ENCODE measurements around the gene STARD3NL. TPM values are rescaled to one million over a fixed set of nuclear protein-coding genes. Genes with fewer than 3 reads are reported as not detected.
"Not testable (repeated sequence)": the region's sequence is repeated elsewhere in the genome, so short reads cannot be mapped to it uniquely, and the experiment has no call there.

The STARD3NL gene, protein sequence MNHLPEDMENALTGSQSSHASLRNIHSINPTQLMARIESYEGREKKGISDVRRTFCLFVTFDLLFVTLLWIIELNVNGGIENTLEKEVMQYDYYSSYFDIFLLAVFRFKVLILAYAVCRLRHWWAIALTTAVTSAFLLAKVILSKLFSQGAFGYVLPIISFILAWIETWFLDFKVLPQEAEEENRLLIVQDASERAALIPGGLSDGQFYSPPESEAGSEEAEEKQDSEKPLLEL
- 85.2 and 107 TPM in 2 replicates for total RNA-seq

DNA sequence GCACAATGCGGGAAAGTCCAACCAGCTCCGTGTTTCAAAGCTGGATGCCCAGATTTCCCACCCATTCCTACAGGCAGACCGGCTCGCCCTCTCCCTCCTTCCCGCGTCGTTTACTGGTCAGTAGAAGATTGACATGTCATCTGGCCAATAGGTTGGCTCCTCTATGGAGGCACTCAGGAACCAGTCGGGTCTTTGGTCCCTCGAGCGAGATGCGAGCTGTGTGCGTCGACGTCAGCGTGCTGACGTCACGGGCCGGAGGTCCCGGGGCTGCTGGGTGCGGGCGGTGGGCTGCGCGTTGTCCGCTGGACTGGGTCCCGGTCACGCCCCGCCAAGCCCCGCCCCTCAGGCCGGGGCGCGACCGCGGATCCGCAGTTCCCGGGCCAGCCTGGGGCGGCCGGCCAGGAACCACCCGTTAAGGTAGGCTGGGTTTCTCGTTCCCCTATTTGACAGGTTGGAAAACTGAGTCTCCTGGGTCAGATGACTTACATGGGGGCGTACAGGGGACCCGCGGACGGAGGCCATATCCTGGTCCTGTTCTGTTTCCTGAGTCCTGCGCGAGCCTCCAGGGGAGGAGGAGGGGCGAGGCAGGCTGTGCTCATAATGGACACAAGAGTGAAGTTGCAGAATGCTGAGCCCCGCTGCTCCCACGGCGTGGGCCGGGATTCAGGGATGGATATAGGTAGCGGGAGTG is at the start of gene STARD3NL:
Gene STARD3NL, plus strand, starts transcription at position 242 of the 691 bp plus-strand sequence. CDS start 29,260 bp downstream, outside the sequence.
- peak; percentile 100 for DNase-seq (ENCODE audit: low read depth in 2 of 2)

DNA sequence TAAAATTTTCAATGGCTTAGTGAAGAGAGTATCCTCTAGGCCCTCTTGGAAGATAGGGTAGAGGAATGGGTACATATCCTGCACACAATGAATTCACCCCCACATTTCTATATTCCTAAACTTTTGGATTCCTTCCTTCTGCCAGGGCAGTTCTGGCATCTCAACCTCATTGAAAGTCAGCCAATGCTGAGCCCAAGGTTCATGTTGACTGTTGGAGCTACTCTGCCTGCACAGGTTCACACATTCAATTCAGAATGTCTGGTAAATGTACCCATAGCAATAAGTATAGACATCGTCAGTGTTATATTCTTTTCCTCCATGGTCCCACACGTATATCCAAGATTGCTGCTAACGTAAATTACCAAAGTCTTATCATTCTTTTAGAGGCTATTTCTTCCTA is 48.9 kb upstream of the STARD3NL start:
- no peak for DNase-seq (ENCODE audit: low read depth in 2 of 2)

DNA sequence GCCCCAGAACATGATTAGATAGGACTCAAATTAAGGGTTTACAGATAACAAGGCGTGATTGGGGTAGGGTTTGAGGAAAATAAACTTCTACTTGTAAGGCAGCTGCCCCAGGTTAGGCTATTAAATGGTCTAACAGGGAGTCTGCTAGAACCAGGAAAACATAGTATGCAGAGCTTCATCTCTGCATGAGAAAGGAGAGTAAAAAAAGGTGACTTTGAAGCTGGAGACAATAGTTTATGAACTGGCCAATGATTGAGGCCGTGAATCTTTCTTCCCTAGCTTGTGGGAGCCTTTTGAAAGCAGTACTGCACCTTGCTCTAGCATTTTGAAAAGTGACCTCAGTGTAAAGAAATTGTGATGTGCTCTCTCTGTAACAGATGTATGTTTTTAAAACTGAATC is 48.5 kb upstream of the STARD3NL start:
- DNase-seq (ENCODE audit: low read depth in 2 of 2): no peak

DNA sequence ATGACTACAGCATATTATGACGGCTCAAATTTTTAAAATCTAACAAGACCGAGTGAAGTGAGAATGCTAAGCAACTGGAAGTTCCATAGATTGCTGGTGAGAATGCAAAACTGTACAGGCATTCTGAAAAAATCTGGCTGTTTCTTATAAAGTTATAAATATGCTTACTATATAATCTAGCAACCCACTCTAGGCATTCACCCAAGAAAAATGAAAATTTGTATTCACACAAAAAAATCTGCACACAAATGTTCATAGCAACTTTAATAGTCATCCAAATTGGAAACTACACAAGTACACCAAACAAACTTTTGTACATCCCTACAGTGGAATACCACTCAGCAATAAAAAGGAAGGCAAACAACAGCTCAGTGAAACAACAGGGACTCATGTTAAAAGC is 39.9 kb upstream of the STARD3NL start:
- DNase-seq (ENCODE audit: low read depth in 2 of 2): no peak

DNA sequence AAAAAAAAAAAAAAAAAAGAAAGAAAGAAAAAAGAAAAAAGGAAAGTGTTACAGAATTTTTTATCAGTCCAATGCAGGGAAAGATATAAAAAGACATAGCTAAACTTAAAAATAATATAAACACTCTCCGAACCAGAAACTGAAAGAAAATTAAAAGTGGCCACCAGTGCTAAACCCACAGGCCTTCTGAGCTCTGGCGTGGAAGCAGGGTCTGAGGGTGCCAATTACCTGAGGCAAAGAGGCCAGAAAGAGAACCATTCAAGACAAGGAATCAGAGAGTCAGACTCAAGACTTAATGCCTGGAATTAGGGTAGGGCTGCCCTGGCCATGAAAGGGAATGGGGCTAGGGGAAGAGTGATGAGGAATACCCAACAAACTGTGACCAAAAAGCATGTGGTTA is 36.9 kb upstream of the STARD3NL start:
- no peak for DNase-seq (ENCODE audit: low read depth in 2 of 2)

DNA sequence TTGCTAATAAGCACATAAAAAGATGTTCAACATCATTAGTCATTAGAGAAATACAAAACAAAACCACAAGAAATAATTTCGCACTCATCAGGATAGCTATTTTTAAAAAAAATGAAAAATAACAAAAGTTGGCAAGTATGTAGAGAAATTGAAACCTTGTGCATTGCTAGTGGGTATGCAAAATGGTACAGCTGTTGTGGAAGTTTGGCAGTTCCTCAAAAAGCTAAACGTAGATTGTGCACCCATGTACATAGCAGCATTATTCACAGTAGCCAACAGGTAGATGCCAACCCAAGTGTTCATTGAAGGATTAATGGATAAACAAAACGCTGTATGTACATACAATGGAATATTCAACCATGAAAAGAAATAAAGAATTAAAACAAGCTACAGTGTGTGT is 35.3 kb upstream of the STARD3NL start:
- DNase-seq (ENCODE audit: low read depth in 2 of 2): no peak

DNA sequence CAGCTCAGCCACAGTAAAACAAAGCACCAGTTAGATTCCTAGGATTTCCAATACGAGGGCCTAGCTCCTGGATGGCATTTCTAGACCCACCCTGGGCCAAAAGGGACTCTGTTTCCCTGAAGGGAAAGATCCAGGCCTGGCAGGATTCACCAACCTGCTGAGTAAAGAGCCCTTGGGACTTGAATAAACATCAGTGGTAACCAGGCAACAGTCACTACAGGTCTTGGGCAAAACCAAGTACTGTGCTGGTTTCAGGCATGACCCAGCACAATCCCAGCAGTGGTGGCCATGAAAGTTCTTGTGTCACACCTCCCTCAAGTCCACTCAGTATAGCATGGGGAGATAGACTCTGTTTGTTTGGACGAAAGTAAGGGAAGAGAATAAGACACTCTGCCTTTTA is 31.0 kb upstream of the STARD3NL start:
- no peak for DNase-seq (ENCODE audit: low read depth in 2 of 2)

DNA sequence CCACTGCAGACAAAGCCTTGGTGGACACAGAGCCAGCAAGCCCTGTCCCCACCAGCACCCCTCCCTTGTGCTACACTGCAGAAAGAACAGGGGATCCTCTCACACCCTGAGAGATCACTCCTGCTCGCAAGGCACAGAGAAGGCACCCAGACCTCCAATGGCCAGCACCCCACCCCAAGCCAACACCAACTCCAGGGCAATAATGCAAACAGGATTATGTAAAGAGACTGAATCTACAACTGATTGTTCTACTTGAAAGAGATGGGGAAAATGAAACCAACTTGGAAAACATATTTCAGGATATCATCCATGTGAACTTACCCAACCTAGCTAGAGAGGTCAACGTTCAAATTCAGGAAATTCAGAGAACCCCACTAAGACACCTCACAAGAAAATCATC is 26.5 kb upstream of the STARD3NL start:
- DNase-seq (ENCODE audit: low read depth in 2 of 2): no peak

DNA sequence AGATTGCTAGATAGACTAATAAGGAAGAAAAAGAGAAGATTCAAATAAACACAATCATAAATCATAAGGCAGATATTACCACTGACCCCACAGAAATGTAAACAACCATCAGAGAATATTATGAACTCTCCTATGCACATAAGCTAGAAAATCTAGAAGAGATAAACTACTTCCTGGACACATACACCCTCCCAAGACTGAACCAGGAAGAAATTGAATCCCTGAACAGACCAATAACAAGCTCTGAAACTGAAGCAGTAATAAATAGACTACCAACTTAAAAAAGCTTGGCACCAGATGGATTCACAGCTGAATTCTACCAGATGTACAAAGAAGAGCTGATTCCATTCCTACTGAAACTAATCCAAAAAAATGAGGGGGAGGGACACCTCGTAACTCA is 24.5 kb upstream of the STARD3NL start:
- no peak for DNase-seq (ENCODE audit: low read depth in 2 of 2)

DNA sequence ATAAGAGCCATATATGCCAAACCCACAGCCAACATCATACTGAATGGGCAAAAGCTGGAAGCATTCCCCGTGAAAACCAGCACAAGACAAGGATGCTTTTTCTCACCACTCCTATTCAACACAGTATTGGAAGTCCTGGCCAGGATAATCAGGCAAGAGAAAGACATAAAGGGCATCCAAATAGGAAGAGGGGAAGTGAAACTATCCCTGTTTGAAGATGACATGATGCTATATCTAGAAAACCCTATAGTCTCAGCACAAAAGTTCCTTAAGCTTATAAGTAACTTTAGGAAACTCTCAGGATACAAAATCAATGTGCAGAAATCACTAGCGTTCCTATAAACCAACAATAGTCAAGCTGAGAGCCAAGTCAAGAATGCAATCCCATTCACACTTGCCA is 23.8 kb upstream of the STARD3NL start:
- no peak for DNase-seq (ENCODE audit: low read depth in 2 of 2)

DNA sequence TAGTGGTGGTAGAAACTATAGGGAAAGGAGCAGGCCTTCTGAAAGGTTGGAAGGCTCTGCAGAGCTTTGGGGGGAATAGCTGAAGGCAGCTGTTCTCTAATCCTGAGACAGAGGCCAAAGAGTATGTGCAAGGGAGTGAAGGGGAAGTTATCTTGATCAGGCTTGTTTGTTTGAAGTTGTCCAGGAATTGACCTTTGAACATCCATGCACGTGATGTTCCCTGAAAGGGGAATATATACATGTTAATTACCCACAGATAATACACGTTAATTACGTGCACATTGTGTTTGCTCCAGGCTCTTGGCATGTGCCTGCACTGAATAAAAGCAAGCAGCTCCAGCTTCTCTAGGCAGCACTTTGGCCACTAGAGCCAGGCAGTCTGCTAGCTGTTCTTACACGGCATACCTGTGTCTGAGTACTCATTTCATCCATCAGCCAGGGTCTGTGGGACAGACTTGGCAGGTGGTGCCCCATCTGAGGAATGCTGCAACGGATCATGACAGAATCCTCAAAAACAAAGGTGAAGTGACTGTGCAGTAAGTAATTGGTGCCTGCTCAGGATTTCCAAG is 18.0 kb upstream of the STARD3NL start:
- DNase-seq (ENCODE audit: low read depth in 2 of 2): no peak

DNA sequence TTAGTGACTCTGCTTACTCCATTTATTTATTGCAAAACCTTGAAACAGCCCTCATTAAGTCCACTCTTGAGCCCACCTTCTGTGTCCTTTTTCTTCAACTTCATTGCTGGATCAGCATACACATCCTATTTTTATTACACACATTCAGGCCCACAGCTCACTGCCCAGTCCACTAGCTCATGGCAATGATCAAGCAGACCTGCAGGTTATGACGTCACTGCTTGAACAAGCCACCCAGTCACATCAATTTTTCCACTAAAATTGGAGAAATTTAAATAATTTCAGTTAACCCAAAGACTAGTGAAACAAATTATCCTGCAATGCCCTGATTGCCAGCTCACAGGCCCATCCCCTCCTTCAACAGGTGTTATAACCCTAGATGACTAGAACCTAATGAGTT is 16.0 kb upstream of the STARD3NL start:
- DNase-seq (ENCODE audit: low read depth in 2 of 2): no peak

DNA sequence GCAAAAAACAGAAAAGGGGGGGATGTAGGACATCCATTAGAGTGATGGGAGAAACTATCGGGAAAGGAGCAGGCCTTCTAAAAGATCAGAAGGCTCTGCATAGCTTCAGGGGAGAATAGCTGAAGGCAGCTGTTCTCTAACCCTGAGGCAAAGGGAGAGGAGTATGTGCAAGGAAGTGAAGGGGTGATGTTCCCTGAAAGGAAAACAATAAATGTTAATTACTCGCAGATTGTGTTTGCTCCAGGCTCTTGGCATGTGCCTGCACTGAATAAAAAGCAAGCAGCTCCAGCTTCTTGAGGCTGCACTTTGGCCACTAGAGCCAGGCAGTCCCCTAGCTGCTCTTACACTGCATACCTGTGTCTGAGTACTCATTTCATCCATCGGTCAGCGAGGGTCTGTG is 14.4 kb upstream of the STARD3NL start:
- no peak for DNase-seq (ENCODE audit: low read depth in 2 of 2)

DNA sequence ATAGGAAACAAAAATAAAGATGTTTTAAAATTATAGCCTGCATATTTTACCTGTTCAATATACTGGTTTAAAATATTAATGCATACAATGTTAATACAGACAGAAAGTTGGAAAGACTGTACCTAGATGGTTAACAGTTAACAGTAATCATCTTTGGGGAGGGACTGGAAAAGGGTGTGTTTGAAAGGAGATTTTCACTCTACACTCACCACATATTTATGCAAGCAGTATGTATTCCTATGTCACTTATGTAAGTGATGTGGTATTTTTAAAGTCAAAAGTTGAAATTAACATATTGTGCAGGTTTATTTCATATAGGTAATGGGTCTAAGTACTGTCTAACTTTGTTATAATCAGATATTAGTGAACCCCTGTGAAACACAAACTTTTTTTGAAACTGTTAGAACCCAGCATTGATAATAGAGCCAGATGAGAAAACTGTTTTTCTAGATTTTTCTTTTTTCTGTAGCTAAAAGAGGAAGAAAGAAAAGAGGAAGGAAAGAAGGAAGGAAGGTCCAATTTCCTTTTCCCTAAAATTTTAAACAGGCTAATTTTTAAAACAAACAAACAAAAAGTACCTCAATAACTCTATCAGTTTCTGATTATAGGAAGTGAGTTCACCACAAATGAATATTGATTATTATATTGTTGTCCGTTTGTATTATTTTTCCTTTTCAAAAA is 9.0 kb upstream of the STARD3NL start:
- DNase-seq (ENCODE audit: low read depth in 2 of 2): no peak

DNA sequence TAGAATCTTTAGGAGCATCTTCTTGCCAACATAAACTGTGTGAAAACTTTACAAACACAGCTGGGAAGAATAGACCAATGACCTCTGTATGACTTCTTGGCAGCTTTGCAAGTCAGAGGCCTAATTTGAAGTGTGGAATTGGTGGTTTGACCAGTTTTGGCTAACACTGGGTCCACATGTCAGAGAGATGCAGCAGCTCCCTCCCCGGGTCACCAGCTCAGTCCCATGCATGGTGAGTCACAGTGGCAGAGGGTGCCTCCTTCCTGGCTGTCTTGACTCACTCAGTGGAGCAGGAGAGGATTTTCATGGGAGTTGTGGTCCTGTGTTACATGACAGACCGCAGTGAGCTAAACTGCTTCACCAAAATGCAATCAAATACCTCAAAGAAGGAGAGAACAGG is 8.2 kb upstream of the STARD3NL start:
- peak in 1 of 2 donors; percentile 79 for DNase-seq (ENCODE audit: low read depth in 2 of 2)

DNA sequence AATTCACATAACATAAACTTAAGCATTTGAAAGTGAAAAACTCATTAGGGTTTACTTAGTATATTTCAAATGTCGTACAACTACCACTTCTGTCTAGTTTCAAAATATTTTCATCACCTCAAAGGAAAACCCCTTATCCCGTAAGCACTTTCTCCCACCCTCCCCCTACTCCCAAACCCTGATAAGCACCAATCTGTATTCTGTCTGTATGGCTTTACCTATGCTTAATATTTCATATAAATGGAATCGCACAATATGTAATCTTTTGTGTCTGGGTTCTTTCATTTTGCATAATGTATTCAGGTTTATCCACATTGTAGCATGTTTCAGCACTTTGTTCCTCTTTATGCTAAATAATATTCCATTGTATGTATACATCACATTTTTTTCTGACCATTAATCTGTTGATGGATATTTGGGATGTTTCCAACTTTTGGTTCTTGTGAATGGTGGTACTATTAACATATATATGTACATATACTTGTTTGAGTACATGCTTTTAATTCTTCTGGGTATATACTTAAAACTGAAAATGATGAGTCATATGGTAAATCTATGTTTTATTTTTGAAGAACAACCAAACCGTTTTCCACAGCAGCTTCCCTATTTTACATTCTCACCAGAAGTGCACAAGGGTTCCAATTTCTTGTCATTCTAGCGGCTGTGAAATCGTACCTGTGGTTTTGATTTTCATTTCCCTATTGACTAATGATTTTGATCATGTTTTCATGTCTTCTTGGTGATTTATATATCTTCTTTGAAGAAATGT is 6.2 kb upstream of the STARD3NL start:
- DNase-seq (ENCODE audit: low read depth in 2 of 2): no peak

DNA sequence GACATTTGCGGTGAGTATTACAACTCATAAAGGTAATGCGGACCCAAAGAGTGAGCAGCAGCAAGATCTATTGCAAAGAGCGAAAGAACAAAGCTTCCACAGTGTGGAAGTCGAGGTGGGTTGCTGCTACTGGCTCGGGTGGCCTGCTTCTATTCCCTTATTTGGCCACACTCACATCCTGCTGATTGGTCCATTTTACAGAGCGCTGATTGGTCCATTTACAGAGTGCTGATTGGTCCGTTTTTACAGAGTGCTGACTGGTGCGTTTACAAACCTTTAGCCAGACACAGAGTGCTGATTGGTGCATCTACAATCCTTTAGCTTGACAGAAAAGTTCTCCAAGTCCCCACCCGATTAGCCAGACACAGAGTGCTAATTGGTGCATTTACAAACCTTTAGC is 2.5 kb upstream of the STARD3NL start:
- DNase-seq (ENCODE audit: low read depth in 2 of 2): not testable (repeated sequence)

DNA sequence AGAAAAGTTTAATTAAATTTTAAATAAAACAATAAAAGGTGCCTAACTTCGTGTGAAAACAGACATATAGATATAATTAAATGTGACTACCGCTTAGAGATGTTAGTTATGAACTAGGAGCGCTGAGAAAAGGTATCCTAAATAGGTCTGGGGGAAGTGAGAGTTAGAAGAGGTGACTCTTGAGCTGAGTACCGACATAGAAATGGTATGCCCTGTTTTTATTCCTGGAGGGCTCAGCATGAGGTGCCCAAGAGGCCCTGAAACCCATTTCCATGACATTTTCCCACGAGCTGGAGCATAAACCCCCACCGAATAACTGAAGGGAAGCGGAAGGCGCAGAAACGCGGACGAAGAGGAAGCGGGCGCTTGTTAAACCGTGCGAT is 433 bp upstream of the STARD3NL start:
- no peak for DNase-seq (ENCODE audit: low read depth in 2 of 2)

DNA sequence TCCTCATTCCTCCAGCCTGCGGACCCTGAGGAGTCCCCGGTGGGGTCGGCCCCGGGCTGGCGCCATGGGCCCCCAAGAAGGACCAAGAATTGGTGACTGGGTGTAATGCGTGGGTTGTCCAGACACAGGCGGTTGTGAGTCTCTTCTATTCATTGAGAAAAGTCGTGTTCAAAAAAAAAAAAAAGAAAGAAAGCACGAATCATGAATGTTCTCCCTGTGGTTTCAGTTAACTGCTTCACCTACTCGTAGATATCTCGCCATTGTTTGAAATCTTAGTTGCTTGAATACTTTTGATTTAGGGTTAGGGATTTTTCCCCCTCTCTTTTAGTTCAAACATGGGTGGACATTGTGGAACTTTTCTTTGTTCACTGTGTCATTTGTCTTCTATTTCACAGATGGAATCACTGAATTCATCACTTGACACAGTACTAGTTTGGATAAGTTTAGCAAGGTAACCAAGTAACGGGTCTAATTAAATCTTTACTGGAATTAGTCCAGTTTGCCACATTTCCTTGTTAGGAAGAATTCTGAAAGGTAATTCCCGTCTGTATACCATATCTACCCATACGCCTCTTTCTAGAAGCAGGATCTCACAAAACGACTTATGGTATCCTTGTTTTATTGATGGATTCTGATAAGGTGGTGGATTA is 775 bp downstream of the STARD3NL start:
- peak in 1 of 2 donors; percentile 67 for DNase-seq (ENCODE audit: low read depth in 2 of 2)

DNA sequence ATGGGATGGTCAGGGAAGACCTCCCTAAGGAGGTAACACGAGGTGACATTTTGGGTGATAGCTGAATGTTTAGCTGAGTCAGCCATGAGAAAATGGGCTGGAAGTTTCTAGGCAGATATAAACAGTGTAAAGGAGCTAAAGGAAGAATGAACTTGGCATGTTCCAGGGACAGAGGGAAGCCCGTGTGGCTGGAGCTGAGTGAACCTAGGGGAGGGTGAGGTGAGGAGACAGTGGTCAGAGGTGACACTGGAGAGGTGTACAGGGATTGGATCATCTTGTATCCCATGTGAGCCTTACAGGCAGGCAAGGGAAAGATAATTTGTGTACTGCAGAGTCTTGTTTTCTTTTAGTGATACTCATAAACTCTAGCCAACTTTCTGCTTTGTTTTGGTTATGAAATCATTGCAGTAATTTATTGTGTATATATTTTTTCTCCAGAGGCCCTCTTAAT is 1.8 kb downstream of the STARD3NL start:
- peak; percentile 19 to 28 for DNase-seq (ENCODE audit: low read depth in 2 of 2)

DNA sequence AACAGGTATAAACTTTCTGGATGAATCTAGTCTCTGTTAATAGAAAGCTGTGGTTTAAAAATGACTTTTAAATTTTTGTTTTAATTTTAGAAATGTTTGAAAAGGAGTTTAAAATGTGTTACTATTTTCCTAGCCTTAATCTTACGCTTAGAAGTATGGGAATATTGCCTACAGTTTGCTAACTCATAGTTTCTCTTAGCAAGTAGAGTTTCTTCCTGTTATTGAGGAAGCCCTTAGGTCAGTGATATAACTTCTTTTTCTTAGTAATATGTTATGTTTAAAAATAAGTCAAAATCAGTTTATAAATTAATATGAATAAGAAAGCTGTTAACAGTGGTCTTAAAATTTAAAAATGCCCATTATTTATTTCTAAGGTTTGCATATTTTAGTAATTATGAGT is 3.1 kb downstream of the STARD3NL start:
- peak; percentile 16 to 62 for DNase-seq (ENCODE audit: low read depth in 2 of 2)

Measured in lung microvascular endothelial cell (primary cell).